Measurements from ENCODE around the gene MYO3A.

Gene MYO3A

GRCh38 chr10:25982107-25982506, 48.1 kb downstream of the MYO3A start:
- TF ChIP-seq EZH2phosphoT487 (conservative IDR thresholded peaks at IDR 0.05; ENCODE audit: low read length) (no peak), CTCF (IDR thresholded peaks at IDR 0.05; ENCODE audit: insufficient read depth, low read length, poor library complexity, severe bottlenecking) (no peak)
- Histone ChIP-seq H4K20me1 (ENCODE audit: low read depth, low read length) (no peaks in the 10 kb centered on the region), H2AFZ (ENCODE audit: low read depth, low read length, severe bottlenecking) (no peak overlapping the region)

GRCh38 chr10:25988583-25988982, 54.6 kb downstream of the MYO3A start:
- no peaks in the 10 kb centered on the region for H3K36me3 ChIP-seq (ENCODE audit: low read length)
- no peak overlapping the region for H2AFZ ChIP-seq (ENCODE audit: low read depth, low read length, severe bottlenecking)
- no peaks in the 10 kb centered on the region for H3K9me2 ChIP-seq (replicated peaks; ENCODE audit: insufficient read depth, low read length)
- H4K20me1 ChIP-seq (ENCODE audit: low read depth, low read length): no peaks in the 10 kb centered on the region
- no peaks in the 10 kb centered on the region for H3F3A ChIP-seq (ENCODE audit: insufficient read depth)
- no peak overlapping the region for H3K4me2 ChIP-seq (ENCODE audit: low read depth, low read length, poor library complexity, severe bottlenecking)
- no peak overlapping the region for H3K27ac ChIP-seq (ENCODE audit: low read depth, low read length)
- TF ChIP-seq CTCF (IDR thresholded peaks at IDR 0.05; ENCODE audit: insufficient read depth, low read length, poor library complexity, severe bottlenecking) (no peak), EZH2phosphoT487 (conservative IDR thresholded peaks at IDR 0.05; ENCODE audit: low read length) (no peak)
- H3K27me3 ChIP-seq (ENCODE audit: low read length): no peaks in the 10 kb centered on the region
- H3K9ac ChIP-seq (ENCODE audit: low read length): no peak overlapping the region
- H3K9me3 ChIP-seq (ENCODE audit: insufficient read depth, low read length): no peaks in the 10 kb centered on the region
- no peaks in the 10 kb centered on the region for H3K79me2 ChIP-seq (ENCODE audit: insufficient read depth, low read length)
- H3K4me3 ChIP-seq (ENCODE audit: insufficient read depth, low read length, poor library complexity, severe bottlenecking): no peak overlapping the region

More at GRCh38 chr10:25982107-25982506, 48.1 kb downstream of the MYO3A start:
- H3K9me2 ChIP-seq (replicated peaks; ENCODE audit: insufficient read depth, low read length): no peaks in the 10 kb centered on the region
- H3K36me3 ChIP-seq (ENCODE audit: low read length): no peaks in the 10 kb centered on the region
- H3K27me3 ChIP-seq (ENCODE audit: low read length): no peaks in the 10 kb centered on the region
- no peaks in the 10 kb centered on the region for H3K9me3 ChIP-seq (ENCODE audit: insufficient read depth, low read length)
- no peaks in the 10 kb centered on the region for H3K79me2 ChIP-seq (ENCODE audit: insufficient read depth, low read length)
- no peak overlapping the region for H3K4me3 ChIP-seq (ENCODE audit: insufficient read depth, low read length, poor library complexity, severe bottlenecking)
- no peak overlapping the region for H3K27ac ChIP-seq (ENCODE audit: low read depth, low read length)
- no peak overlapping the region for H3K4me2 ChIP-seq (ENCODE audit: low read depth, low read length, poor library complexity, severe bottlenecking)
- H3F3A ChIP-seq (ENCODE audit: insufficient read depth): no peaks in the 10 kb centered on the region
- no peak overlapping the region for H3K9ac ChIP-seq (ENCODE audit: low read length)

GRCh38 chr10:25989951-25990350, 55.9 kb downstream of the MYO3A start:
- Histone ChIP-seq H4K20me1 (ENCODE audit: low read depth, low read length) (no peaks in the 10 kb centered on the region), H3K27ac (ENCODE audit: low read depth, low read length) (no peak overlapping the region), H3F3A (ENCODE audit: insufficient read depth) (no peaks in the 10 kb centered on the region), H2AFZ (ENCODE audit: low read depth, low read length, severe bottlenecking) (no peak overlapping the region), H3K9me3 (ENCODE audit: insufficient read depth, low read length) (no peaks in the 10 kb centered on the region), H3K79me2 (ENCODE audit: insufficient read depth, low read length) (no peaks in the 10 kb centered on the region), H3K4me3 (ENCODE audit: insufficient read depth, low read length, poor library complexity, severe bottlenecking) (no peak overlapping the region), H3K4me2 (ENCODE audit: low read depth, low read length, poor library complexity, severe bottlenecking) (no peak overlapping the region), H3K36me3 (ENCODE audit: low read length) (no peaks in the 10 kb centered on the region), H3K27me3 (ENCODE audit: low read length) (no peaks in the 10 kb centered on the region), H3K9me2 (replicated peaks; ENCODE audit: insufficient read depth, low read length) (no peaks in the 10 kb centered on the region), H3K9ac (ENCODE audit: low read length) (no peak overlapping the region)
- TF ChIP-seq CTCF (IDR thresholded peaks at IDR 0.05; ENCODE audit: insufficient read depth, low read length, poor library complexity, severe bottlenecking): no peak
- no peak for TF ChIP-seq EZH2phosphoT487 (conservative IDR thresholded peaks at IDR 0.05; ENCODE audit: low read length)

Measured in SU-DHL-6 (cell line).